GM12873 (cell line): ENCODE results near the gene CFB.

Experiments used
- TF ChIP-seq, protein P1 (sequence below): IDR thresholded peaks from 2 replicates; pipeline ENCODE4 v1.5.1; 2012; ENCODE audit warnings: low read depth, mild to moderate bottlenecking, moderate library complexity, low read length, control low read depth; ENCODE audit not compliant: insufficient read depth; ENCODE audit errors: missing control alignments

CFB gene

DNA sequence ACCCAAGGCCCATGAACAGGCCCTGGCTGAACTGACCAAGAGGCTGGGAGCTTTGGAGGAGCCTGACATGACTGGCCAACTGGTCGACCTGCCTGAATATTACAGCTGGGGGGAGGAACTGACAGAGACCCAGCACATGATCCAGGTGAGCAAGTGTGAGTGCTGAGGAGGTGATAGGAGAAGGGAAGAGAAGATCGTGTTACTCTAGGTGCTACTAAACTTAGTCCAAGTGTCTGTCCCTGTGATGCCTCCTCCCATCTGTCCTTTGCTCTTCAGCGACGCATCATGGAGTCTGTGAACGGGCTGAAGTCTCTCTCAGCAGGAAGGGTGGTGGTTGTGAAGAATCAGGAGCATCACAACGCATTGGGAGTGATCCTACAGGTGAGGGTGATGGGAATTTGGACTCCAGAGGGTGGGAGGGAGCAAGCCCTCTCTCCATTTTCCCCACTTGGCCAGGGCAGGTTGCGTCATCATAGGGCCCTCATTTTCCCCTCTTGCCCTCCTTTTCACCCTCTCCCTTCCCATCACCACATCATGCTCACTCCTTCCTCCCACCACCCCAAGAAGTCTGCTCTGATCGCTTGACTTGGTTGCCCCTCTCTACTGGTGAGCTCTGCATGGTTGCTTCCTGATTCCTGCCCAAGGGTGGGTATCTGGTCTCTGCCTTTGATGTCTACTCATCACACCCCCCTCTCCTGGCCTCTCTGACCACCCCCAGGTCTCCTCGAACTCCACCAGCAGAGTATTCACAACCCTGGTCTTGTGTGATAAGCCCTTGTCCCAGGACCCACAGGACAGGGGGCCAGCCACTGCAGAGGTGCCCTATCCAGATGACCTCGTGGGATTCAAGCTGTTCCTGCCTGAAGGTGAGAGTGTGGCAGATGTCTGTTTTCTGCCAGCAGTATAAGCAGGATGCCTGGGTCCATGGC, 21.4 kb downstream of the CFB start:
- TF ChIP-seq, protein P1, sequence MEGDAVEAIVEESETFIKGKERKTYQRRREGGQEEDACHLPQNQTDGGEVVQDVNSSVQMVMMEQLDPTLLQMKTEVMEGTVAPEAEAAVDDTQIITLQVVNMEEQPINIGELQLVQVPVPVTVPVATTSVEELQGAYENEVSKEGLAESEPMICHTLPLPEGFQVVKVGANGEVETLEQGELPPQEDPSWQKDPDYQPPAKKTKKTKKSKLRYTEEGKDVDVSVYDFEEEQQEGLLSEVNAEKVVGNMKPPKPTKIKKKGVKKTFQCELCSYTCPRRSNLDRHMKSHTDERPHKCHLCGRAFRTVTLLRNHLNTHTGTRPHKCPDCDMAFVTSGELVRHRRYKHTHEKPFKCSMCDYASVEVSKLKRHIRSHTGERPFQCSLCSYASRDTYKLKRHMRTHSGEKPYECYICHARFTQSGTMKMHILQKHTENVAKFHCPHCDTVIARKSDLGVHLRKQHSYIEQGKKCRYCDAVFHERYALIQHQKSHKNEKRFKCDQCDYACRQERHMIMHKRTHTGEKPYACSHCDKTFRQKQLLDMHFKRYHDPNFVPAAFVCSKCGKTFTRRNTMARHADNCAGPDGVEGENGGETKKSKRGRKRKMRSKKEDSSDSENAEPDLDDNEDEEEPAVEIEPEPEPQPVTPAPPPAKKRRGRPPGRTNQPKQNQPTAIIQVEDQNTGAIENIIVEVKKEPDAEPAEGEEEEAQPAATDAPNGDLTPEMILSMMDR = no peak

GRCh38 chr6:31967926-31968320, 22.0 kb downstream of the CFB start:
- TF ChIP-seq, protein P1 = no peak

DNA sequence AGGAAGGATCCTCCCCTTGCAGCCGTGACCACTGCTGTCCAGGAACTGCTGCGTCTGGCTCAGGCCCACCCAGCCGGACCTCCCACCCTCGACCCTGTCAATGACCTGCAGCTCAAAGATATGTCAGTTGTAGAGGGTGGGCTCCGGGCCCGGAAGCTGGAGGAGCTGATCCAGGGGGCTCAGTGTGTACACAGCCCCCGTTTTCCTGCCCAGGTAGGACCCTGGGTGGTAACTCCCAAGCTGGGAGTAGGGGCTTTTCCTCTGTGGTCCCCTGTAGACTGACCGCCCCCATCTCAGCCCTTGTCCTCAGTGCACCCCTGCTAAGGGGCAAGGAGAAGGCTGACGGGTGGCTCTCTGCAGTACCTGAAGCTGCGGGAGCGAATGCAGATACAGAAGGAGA, 22.4 kb downstream of the CFB start:
- TF ChIP-seq, protein P1 = no peak

DNA sequence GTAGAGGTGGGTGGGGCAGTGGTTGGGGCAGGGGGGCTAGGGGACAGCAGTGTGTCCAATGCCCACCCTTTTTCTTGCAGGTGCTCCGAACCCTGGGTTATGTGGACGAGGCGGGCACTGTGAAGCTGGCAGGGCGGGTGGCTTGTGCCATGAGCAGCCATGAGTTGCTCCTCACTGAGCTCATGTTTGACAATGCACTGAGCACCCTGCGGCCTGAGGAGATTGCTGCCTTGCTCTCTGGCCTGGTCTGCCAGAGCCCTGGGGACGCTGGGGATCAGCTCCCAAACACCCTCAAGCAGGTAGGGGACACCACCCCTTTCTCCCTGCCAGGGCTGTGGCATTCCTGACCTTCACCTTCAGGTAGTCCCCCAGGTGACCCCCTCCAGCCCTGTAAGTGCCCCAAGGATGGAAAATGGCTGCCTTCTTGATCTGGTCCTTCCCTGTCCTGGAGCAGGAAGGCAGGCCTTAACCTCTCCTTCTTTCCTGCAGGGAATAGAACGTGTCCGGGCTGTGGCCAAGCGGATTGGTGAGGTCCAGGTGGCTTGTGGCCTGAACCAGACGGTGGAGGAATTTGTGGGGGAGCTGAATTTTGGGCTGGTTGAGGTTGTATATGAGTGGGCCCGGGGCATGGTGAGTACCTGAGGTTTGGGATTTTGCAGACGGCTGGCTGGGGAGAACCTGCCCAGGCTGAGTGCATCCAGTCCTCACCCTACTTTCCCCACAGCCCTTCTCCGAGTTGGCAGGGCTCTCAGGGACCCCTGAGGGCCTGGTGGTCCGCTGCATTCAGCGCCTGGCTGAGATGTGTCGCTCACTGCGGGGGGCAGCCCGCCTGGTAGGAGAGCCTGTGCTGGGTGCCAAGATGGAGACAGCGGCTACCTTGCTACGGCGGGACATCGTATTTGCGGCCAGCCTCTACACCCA, 23.2 kb downstream of the CFB start:
- TF ChIP-seq, protein P1 = no peak

- TF ChIP-seq, protein P1 = no peak
These were observed 24.1 kb downstream of the CFB start for GRCh38 chr6:31969712-31970603.

GRCh38 chr6:31970604-31971271, 24.8 kb downstream of the CFB start:
- TF ChIP-seq, protein P1 = no peak
